ENCODE results near the gene SLC9A9. TPM values are rescaled to one million over a fixed set of nuclear protein-coding genes. Genes with fewer than 3 reads are reported as not detected.

SLC9A9 gene
- polyA plus RNA-seq, 1 donor from 2014 or later, result 0.54 TPM

DNA sequence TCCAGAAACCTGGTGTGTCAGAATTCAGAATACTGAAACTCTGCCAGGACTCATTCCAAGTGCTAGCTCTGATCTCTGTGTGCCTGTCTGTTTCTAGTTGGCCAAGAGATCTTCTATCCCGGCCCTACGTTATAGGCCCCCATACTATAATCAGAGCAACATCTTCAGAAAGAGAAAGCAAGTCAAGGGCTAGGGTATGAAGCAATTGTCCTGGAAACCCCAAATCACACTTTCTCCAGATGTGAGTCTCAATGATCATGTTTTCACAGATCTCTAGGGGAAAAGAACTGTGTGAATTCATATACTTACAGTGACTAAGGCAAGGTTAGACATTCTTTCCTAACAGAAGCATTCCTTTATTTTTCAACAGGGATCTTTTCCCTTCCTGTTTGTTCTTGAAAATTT is 309.7 kb downstream of the SLC9A9 start:
- no peaks in the 10 kb centered on the region for H3K27me3 ChIP-seq (ENCODE audit: insufficient read depth, low read depth, low read length)
- TF ChIP-seq MXI1 (conservative IDR thresholded peaks at IDR 0.05; ENCODE audit: poor library complexity, severe bottlenecking) (no peak), EZH2 (IDR thresholded peaks at IDR 0.05; ENCODE audit: borderline replicate concordance, insufficient read depth, low read length, poor library complexity, severe bottlenecking) (no peak), POLR2AphosphoS5 (IDR thresholded peaks at IDR 0.05) (no peak), CTCF (IDR thresholded peaks at IDR 0.05; ENCODE audit: poor library complexity, severe bottlenecking) (no peak), REST (IDR thresholded peaks at IDR 0.05; ENCODE audit: borderline replicate concordance) (no peak), TAF1 (IDR thresholded peaks at IDR 0.05; ENCODE audit: low read depth) (no peak), SMC3 (conservative IDR thresholded peaks at IDR 0.05; ENCODE audit: poor library complexity) (no peak), RAD21 (conservative IDR thresholded peaks at IDR 0.05) (no peak), EP300 (conservative IDR thresholded peaks at IDR 0.05; ENCODE audit: poor library complexity, severe bottlenecking) (no peak)
- H2AFZ ChIP-seq (ENCODE audit: low read depth, low read length), result no peak overlapping the region
- no peaks in the 10 kb centered on the region for H3K36me3 ChIP-seq (ENCODE audit: insufficient read depth, low read length)
- H3K27ac ChIP-seq (ENCODE audit: low read length), result no peak overlapping the region
- no peaks in the 10 kb centered on the region for H4K20me1 ChIP-seq (ENCODE audit: insufficient read depth)
- H3K9ac ChIP-seq (ENCODE audit: low read length), result no peak overlapping the region
- no peaks in the 10 kb centered on the region for H3K79me2 ChIP-seq (replicated peaks; ENCODE audit: insufficient read depth, low read length)
- no peak overlapping the region for H3K4me3 ChIP-seq (ENCODE audit: low read length)
- H3F3A ChIP-seq (ENCODE audit: insufficient read depth, low read length, poor library complexity, severe bottlenecking), result no peaks in the 10 kb centered on the region
- no peak overlapping the region for H3K4me2 ChIP-seq (ENCODE audit: low read length)
- no peaks in the 10 kb centered on the region for H3K9me2 ChIP-seq (ENCODE audit: insufficient read depth, low read length)
- H3K9me3 ChIP-seq (ENCODE audit: low read length), result no peaks in the 10 kb centered on the region

GRCh38 chr3:143538061-143538460 is 310.2 kb downstream of the SLC9A9 start:
- no peak overlapping the region for H3K9ac ChIP-seq (ENCODE audit: low read length)
- no peaks in the 10 kb centered on the region for H3F3A ChIP-seq (ENCODE audit: insufficient read depth, low read length, poor library complexity, severe bottlenecking)
- H3K4me3 ChIP-seq (ENCODE audit: low read length), result no peak overlapping the region
- H2AFZ ChIP-seq (ENCODE audit: low read depth, low read length), result no peak overlapping the region
- H3K9me2 ChIP-seq (ENCODE audit: insufficient read depth, low read length), result no peaks in the 10 kb centered on the region
- H4K20me1 ChIP-seq (ENCODE audit: insufficient read depth), result no peaks in the 10 kb centered on the region
- TF ChIP-seq MXI1 (conservative IDR thresholded peaks at IDR 0.05; ENCODE audit: poor library complexity, severe bottlenecking) (no peak), EP300 (conservative IDR thresholded peaks at IDR 0.05; ENCODE audit: poor library complexity, severe bottlenecking) (no peak), REST (IDR thresholded peaks at IDR 0.05; ENCODE audit: borderline replicate concordance) (no peak)
- H3K4me2 ChIP-seq (ENCODE audit: low read length), result no peak overlapping the region
- H3K36me3 ChIP-seq (ENCODE audit: insufficient read depth, low read length), result no peaks in the 10 kb centered on the region
- no peaks in the 10 kb centered on the region for H3K9me3 ChIP-seq (ENCODE audit: low read length)
- no peaks in the 10 kb centered on the region for H3K27me3 ChIP-seq (ENCODE audit: insufficient read depth, low read depth, low read length)
- no peak overlapping the region for H3K27ac ChIP-seq (ENCODE audit: low read length)
- H3K79me2 ChIP-seq (replicated peaks; ENCODE audit: insufficient read depth, low read length), result no peaks in the 10 kb centered on the region
